Inflammatory macrophage treated with lipopolysaccharide for 4 hours (primary cell): Measurements from ENCODE around the gene DMGDH.

Experiments
- DNase-seq: peaks from one replicate; pipeline ENCODE4 v3.0.0-alpha.2; 2020

The DMGDH gene

DNA sequence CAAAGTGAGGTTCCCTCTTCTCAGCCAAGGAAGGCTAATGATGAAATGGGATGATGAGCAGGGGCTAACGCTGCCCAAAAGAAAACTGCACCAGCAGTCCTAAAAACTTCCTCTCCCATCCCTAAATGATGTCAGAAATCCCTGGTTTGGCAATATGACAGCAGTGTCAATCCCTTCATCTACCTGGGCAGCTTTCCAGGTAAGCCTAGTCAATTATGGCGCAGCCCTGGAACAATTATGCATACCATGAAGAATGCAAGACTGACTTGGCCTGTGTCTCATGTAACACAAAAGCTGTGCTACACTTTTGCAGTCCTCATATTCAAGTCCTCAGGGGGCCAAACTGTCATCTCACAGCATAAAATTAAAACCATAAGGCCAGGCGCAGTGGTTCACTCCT lies 7.0 kb downstream of the DMGDH start:
- no peak for DNase-seq

DNA sequence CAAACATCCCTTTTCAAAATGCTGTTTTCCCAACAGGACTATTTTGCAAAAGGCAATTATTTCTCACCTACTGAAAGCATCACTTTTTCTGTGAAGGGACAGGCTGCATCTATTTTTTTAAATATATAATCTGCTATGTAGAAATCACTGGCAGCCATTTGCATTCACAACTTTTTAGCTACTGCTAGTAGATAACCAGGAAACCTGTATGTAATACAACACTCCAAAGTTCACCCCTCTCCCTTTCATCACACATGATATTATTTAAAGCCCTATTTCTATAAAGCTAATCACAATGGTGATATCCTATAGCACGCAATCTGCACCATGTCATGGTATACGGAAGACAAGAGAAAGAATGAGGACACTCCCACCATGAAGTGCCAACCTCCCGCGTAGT lies 9.8 kb downstream of the DMGDH start:
- DNase-seq, result no peak

DNA sequence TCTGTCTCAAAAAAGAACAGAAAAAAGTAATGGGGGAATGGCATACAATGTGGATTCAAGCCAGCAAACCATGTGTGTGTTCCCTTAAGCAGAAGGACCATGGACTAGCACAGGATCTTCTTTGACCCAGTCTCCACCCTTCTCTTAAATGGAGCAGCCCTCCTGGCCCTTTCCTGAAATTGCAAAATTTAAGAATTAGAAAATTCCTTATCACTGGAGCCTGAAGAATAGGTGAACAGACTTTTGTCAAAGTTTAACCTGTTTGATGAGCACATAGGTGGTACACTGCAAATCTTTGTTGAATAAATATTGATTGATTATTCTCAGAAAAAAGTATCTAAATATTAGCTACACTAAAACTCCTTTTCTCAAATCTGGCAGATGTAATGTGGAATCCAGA lies 12.6 kb downstream of the DMGDH start:
- no peak for DNase-seq

DNA sequence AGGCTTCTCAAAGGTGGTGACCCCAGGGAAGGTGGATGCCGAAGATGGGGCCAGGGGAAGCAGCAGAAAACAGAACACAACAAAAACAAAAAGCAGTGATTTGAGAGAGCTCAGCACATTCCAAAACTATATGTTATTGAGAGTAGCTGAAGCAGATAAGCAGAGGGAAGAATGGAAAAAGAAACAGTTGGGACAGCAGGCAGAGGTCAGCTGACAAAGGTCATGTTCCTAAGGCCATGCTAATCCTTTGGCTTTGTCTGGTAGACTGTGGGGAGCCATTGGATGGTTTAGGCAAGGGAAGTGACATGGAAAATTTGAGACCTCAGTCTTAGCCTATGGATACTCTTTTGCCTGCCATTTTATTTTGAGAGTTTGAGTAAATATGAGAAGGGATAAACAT lies 14.5 kb downstream of the DMGDH start:
- no peak for DNase-seq

DNA sequence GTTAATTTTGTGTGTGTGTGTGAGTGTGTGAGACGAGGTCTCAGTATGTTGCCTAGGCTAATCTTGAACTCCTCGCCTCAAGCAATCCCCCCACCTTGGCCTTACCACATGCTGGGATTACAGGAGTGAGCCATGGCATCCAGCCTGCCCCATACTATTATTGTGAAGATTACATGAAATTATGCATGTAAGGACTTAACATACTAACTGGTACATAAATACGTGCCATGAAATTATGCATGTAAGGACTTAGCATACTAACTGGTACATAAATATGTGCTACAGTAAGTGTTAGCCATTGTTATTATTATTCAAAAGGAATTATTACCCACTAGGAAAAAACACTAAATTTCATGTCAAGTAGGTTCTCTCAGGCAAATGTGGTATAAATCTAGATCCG lies 16.2 kb downstream of the DMGDH start:
- DNase-seq, result no peak

DNA sequence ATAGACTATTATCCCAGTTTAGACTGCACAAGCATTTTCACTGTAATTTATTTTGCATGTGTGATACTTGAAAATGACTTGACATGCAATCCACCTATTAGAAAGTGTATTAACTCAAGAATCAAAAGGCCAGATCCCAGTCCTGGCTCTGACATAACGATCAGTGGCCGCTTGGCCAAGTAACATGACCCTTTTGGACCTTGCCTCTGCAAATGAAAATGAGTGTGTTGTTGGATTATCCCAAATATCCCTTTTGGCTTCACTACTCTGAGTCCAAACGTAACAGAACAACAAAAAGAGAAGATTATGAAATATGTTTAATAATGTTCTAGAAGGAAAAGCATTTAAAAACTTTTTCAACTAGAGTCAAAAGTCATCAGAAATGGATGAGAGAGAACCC lies 19.0 kb downstream of the DMGDH start:
- DNase-seq, result no peak

DNA sequence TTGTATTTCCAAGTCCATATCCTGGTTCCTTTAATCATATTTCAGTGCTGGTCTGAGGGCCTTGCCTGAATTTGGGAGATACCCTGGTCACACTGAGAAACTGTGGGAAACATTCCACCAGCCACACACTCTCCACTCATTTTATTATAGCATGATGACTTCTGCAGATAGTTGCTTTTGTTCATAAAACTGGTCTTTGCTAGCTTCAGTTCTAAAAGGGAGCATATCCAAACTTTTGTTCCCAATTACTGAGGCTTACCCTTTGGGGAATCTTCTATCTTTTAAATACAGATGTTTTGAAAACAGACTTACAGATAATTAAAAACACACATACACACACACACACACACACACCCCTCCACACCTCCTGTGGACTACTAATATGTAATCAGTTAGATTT lies 21.0 kb downstream of the DMGDH start:
- DNase-seq, result no peak

DNA sequence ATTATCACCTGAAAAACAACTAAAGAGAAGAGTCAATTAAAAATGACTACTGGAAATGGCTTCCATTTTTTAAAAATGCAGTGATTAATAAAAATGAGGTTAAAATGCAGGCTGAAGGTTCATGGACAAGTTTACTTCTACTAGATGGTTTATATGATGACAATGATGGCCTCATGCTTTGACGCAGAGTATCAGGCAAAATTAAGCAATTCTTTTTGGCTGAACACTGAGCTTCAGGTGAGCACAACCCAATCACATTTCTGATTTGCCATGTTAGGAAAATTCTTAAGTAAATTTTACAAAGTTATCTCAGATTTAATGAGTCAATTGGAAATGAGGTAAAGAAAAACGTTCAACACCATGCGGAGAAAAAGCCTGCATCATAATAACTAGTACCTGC lies 22.3 kb downstream of the DMGDH start:
- DNase-seq, result no peak

DNA sequence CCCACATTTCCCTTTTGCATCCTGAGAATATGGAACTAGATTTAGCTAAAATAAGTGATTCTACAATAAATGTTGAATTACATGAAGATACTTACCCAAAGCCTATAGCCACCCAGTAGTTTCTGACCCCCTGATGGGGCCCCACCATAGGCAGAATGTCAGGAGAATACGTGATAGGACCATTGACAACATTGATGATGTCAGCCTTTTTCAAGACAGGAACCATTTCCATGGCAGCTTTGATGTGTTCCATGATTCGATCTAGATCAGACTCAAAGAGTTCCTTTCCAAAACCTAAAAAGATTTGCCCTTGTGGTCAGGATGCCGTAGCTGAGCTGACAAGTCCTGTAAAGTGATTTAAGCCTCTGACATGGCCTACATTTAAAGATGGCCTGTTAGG lies 27.3 kb downstream of the DMGDH start:
- no peak for DNase-seq

DNA sequence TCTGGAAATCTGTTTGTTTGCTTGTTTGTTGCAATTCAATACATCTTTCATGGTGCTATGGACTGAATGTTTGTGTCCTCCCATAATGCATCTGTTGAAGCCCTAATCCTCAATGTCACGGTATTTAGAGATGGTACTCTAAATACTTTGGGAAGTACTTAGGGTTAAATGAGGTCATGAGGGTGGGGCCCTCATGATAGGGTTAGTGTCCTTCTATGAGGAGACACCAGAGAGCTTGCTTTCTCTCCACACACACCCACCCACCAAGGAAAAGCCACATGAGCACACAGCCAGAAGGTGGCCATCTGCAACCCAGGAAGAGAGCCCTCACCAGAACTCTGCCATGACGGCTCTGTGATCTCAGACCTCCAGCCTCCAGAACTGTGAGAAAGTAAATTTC lies 32.7 kb downstream of the DMGDH start:
- DNase-seq, result no peak

DNA sequence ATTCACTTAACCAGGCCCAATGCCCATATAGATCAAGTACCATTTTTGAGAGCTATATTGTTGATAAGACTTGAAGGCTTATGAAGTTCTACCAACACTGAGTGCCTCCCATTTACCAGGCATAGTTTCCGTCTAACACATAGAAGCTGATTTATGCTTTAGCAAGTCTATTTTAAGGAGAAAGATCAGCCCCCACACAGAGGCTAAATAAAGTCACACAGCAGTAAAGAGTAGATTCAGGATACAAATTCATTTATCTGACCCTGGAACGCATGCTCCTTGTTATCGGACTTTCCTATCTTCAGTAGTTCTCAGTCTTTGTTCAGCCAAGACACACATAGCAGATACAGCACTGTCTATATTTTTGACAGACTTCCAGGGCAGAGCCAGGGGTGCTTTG lies 34.2 kb downstream of the DMGDH start:
- DNase-seq, result no peak

DNA sequence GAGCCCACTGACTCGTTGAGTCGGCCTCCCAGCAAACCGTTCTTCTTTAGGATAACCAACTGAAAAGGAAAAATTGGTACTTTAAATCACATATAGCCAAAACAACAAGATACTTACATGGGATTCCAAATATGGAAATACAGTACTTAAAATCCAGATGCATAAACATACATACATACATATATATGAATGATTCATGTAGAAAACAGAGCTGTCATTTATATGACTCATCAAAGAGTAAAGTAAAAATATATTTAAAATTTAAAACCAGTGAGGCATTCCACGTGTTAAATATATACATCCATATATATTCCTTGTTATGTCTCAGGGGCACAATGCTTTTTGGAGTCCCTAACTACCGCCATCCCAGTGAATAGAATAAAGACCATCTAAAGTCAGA lies 36.7 kb downstream of the DMGDH start:
- no peak for DNase-seq

DNA sequence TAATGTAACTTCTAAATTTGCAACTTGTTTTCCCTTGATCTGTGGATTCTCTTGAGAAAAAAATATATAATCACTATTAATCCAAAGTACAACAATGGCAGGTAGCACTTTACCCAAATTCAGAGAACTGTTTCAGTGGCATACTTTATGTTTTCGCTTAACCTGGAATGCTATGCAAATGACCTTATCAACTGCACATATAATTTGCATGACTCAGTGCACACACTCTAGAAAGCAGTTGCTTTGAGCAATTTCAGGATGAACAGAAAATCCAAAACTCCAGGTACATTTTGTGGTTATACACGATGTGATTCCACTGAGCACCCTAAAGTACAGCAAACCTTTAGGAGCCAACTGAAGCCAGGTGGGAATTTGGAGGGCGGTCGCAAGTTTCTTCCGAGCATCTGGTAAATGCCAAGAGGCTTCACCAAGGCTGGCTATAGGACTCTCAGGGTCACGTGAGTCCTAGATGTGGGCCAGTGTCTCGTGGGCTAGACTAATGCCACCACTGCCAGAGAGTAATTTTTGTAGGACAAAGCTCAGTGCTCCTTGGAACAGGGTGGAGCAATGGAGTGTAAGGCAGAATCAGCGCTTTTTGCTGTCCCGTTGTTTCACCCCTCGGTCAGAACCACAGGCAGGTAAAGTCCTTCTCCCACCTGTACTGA lies 37.3 kb downstream of the DMGDH start:
- DNase-seq, result no peak

DNA sequence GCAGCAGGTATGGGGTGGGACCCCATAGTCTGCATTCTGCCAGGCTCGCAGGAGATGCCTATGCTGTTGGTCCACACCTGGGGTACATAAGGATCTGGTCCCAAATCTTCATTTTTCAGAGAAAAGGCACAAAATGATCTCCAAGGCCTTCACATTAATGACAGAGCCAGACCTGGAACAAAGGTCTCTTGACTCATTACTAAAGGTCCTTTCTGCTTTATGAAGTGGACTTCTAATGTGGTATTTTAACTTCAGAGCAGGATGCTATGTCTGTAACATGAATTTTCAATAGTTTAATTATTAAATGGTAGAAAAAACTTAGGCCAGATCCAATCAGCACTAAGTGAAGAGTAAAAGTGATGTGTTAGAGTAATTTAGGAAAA lies 38.0 kb downstream of the DMGDH start:
- DNase-seq, result no peak

DNA sequence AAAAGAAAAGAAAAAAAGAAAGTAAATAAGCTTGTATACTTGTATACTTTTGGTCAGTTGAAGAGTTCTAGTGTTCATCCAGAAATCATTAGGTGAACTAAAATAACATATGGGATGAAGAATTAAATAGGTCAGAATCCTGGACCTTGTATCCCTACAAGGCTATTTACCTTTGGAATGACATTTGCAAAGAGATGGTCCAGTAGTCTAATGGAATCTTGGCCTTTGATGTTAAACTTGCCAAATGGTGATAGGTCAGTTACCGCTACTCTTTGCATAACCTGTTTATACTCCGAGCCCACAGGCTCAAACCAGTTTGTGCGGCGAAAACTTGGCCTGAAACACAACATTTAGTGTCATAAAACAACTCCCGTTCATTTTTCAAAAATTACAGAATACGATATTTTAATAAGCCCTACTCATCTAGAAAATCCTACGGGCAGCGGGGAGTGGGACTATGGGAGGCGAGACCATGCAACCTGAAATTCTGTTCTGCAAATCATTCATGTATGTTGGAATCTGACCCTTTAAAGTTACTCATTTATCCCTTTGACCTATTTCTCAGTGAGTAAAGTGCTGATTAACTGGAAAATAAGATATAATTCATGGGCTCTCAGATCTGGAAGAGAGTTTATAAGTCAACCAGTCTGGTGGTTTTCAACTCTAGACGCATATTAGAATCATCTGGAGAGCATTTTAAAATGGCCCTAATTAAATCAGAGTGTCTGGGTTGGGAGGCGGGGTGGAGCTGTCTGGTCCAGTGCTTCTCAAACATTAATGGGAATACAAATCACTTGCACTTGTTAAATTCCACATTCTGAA lies 38.6 kb downstream of the DMGDH start:
- no peak for DNase-seq

DNA sequence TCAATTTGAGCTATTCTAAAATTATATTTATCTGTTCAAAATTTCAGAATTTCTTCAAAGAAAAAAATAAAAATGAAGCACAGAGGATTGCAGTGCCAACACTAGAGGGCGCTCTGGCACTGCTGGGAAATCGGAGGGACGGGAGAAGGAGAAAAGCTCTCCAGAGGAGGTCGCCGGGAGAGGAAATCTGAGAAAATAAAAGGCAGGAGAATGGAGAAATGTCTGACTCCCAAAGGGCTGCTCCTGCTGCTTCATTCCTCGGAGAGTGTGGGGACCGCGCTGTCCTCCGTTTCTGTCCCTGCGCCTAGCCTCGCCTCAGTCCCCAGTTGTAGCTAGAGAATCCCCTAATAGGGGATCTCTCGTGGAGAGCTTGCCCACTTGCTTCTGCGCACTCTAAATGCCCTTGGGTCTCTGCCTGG lies 44.4 kb downstream of the DMGDH start:
- DNase-seq, result peak; percentile 46

DNA sequence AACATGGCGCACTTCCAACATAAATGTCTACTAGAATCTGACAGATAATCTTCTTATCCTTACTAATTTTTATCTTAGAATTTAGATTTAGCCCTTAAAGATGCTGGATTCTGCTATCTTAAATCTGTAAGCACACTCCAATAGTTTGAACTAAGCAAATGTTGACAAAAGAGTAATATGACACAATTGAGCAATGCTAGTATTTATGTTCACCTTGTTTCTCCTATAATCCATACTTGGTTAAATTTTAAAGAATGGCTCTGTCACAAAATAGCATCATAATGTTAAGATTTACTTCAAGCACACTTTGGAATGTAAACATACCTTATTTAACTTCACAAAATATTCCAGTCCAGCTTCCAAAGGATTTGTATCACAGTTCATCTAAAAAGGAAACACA lies 45.5 kb downstream of the DMGDH start:
- no peak for DNase-seq

DNA sequence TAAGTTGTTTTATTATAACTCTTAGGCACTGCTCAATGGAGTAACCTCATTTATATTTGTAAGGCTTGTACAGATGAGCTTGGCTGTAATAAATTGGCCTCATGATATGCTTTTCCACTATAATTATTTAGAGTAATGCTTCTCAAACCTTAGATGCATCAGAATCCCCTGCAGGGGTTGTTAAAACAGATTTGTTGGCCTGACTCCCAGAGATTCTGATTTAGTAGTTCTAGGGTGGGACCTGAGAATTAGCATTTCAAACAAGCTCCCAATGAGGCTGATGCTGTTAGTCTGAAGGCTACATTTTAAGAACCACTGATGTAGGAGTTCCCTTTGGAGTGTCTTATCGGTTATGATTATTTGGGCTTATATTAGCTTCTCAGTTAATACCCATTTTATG lies 46.1 kb downstream of the DMGDH start:
- DNase-seq, result no peak

DNA sequence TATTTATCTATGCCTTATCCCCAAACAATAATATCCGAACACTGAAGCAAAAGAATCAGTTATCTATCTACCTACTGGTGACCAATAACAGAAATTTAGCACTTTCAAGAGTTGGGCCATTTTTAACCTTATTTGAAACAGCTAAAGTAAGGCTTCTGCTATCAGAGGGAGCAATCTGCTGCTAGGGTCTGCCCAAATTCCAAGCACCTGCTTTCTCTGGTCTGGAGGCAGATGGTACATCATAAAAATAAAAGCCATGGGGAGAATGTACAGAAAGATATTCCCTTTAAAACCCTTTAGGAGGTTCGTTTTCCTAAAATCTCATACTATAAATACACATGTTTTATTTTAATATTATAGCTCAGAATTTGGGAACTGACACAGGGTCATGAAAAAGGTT lies 46.7 kb downstream of the DMGDH start:
- no peak for DNase-seq

DNA sequence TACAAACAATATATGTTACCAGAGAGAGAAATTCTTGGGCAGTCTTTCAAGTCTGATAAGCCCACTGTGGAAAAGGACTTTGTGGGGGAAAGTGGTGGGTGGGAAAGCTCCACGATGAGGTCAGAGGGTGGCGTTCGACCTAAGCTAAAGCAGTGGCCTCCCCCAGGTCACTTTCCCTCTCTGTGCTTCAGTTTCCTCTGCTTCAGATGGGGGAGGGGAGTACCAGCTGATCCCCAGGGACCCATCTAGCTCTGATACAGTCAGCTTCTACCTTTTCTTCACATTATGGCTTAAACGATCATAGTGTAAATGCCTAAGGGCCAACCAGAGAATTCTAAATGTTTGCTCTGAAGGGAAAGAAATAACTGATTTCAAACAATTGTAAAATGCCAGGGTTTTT lies 47.7 kb downstream of the DMGDH start:
- no peak for DNase-seq

DNA sequence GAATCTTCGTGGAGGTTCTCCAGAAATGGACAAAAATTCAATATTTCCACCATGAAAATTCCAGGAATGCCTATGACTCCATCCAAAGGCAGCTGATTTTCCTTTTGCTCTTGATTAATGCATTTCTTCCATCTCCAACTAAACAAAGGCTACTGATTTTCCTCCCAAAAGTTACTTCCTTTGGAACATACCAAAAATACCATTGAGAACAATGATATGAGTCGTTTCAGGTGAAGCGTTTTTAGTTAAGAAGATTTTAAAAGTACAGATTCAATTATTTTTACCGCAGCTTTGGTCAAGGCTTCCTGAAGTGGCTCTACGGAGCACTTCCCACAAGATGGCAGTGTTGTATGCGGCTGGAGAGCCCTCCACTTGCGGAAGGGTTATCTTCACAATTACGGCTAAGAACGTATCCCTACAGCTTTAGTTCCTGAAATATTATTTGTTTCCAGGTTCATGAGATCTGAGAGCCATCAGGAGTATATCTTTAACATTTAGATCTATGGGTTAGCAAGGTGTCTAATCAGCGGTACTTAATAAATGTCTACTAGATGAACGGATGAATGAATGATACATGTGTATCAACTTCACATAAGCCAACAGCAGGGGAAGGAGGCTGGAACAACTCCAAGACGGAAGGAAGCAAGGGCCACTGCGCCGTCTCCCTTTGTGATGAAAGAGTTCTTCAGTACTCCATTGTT lies 48.5 kb downstream of the DMGDH start:
- peak; percentile 63 for DNase-seq

DNA sequence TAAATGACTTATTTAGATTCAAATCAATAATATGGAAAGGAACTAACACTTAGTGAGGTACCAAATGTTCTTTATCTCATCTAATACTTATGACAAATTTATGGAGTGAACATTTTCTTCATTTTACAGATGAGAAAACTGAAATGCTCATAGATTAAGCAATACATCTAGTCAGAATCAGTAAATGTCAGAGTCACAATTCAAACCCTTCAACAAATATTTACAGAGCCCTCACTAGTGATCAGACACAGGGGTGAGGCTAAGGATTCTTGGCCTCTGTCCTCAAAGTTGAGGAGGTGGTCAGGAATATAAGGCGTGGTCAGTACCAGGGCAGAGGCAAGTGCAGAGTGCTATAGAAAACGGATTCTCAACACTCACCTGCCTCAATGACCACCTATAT lies 54.8 kb downstream of the DMGDH start:
- no peak for DNase-seq

DNA sequence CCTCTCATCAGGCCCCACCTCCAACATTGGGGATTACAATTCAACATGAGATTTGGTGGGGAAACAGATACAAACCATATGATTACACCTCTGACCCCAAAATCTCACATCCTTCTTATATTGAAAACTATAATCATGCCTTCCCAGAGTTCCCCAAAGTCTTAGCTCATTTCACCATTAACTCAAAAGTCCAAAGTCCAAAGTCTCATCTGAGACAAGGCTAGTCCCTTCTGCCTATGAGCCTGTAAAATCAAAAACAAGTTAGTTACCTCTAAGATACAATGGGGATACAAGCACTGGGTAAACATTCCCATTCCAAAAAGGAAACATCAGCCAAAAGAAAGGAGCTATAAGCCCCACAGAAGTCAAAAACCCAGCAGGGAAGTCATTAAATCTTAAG lies 57.6 kb downstream of the DMGDH start:
- no peak for DNase-seq

DNA sequence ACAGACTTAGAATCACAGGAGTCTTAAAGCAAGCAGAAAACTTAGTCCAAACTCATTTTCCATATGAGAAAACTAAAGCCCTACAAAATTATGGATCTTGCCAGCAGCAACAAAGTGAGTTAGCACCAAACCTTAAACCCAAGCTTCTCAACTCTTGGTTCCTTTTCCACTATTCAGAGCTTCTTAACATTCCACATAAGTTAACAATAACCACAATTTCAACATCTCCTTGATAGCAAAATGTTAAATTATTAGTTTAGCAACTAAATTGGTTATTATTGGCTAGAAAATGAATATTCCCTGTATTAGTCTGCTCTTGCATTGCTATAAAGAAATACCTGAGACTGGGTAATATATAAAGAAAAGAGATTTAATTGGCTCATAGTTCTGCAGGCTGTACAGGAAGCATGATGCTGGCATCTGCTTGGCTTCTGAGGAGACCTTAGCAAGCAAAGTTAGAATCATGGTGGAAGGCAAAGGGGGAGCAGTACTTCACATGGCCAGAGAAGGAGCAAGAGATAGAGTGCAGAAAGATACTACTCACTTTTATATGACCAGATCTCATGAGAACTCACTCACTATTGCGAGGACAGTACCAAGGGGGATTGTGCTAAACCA lies 58.1 kb downstream of the DMGDH start:
- no peak for DNase-seq
